HepG2 (cell line): ENCODE measurements around the gene PFDN2. TPM values are rescaled to one million over a fixed set of nuclear protein-coding genes. Genes with fewer than 3 reads are reported as not detected.

Experiments
- ATF4 ChIP-seq, 2 experiments: fragments of 450-650 bp in 1 of 2; sonication (generic) in 1 of 2; formaldehyde crosslinking; IDR thresholded peaks; 2 replicates each; pipeline versions ENCODE4 v1.5.0 to v1.8.0; 2020 to 2022; ENCODE audit warnings: mild to moderate bottlenecking in 1 of 2, missing genetic modification reagents in 1 of 2
- FOXK2 ChIP-seq: fragments of 450-650 bp; IDR thresholded peaks from 2 replicates; pipeline ENCODE4 v1.6.1; 2016
- FOXP1 ChIP-seq, 2 experiments: fragments of 450-650 bp in 1 of 2; IDR thresholded peaks; 2 replicates each; pipeline ENCODE4 v1.6.1; 2017 to 2018; ENCODE audit warnings: antibody characterized with exemption in 1 of 2
- GATAD2A ChIP-seq: IDR thresholded peaks from 2 replicates; pipeline ENCODE4 v1.6.1; 2016
- GFI1 ChIP-seq: sonication (generic); formaldehyde crosslinking; IDR thresholded peaks from 2 replicates; pipeline ENCODE4 v1.5.0; 2020; ENCODE audit warnings: missing genetic modification reagents, mild to moderate bottlenecking, borderline replicate concordance
- MXD1 ChIP-seq: sonication (generic); formaldehyde crosslinking; IDR thresholded peaks from 2 replicates; pipeline ENCODE4 v1.4.0; 2020; ENCODE audit warnings: mild to moderate bottlenecking, missing genetic modification reagents
- POLR2AphosphoS2 ChIP-seq: IDR thresholded peaks from 2 replicates; pipeline ENCODE4 v1.6.1; 2011; ENCODE audit warnings: low read depth, low read length, improper control_type of control experiment
- PRDM4 ChIP-seq: sonication (generic); formaldehyde crosslinking; IDR thresholded peaks from 2 replicates; pipeline ENCODE4 v1.9.0; 2021; ENCODE audit warnings: missing genetic modification reagents, borderline replicate concordance
- REL ChIP-seq: sonication (generic); formaldehyde crosslinking; conservative IDR thresholded peaks from 2 replicates; pipeline ENCODE4 v1.8.0; 2022; ENCODE audit warnings: mild to moderate bottlenecking, missing genetic modification reagents, moderate library complexity
- RFXANK ChIP-seq: IDR thresholded peaks from 2 replicates; pipeline ENCODE4 v1.6.1; 2016
- TEF ChIP-seq: sonication (generic); formaldehyde crosslinking; IDR thresholded peaks from 2 replicates; pipeline ENCODE4 v1.5.0; 2020; ENCODE audit warnings: missing genetic modification reagents
- TFAP4 ChIP-seq: sonication (generic); IDR thresholded peaks from 2 replicates; pipeline ENCODE4 v1.6.1; 2016; ENCODE audit warnings: low read depth, borderline replicate concordance
- ZBTB21 ChIP-seq: sonication (generic); formaldehyde crosslinking; IDR thresholded peaks from 2 replicates; pipeline ENCODE4 v1.4.0; 2020; ENCODE audit warnings: missing genetic modification reagents
- ZFYVE20 ChIP-seq: sonication (generic); formaldehyde crosslinking; IDR thresholded peaks from 2 replicates; pipeline ENCODE4 v1.8.0; 2023; ENCODE audit warnings: low read depth, mild to moderate bottlenecking, moderate library complexity, missing genetic modification reagents, borderline replicate concordance
- ZNF331 ChIP-seq: sonication (generic); formaldehyde crosslinking; IDR thresholded peaks from 2 replicates; pipeline ENCODE4 v1.4.0; 2020; ENCODE audit warnings: missing genetic modification reagents
- ZNF34 ChIP-seq: sonication (generic); formaldehyde crosslinking; IDR thresholded peaks from 2 replicates; pipeline ENCODE4 v1.4.0; 2020; ENCODE audit warnings: mild to moderate bottlenecking, missing genetic modification reagents, borderline replicate concordance
- ZNF547 ChIP-seq: sonication (generic); formaldehyde crosslinking; IDR thresholded peaks from 2 replicates; pipeline ENCODE4 v1.5.1; 2020; ENCODE audit warnings: mild to moderate bottlenecking, missing genetic modification reagents
- ZNF574 ChIP-seq: sonication (generic); formaldehyde crosslinking; IDR thresholded peaks from 2 replicates; pipeline ENCODE4 v1.4.0; 2020; ENCODE audit warnings: missing genetic modification reagents
- ZNF773 ChIP-seq: sonication (generic); formaldehyde crosslinking; IDR thresholded peaks from 2 replicates; pipeline ENCODE4 v1.4.0; 2020; ENCODE audit warnings: missing genetic modification reagents, borderline replicate concordance
- ZNF775 ChIP-seq: sonication (generic); formaldehyde crosslinking; IDR thresholded peaks from 2 replicates; pipeline ENCODE4 v1.4.0; 2020; ENCODE audit warnings: missing genetic modification reagents, mild to moderate bottlenecking, moderate library complexity, borderline replicate concordance
- ZNF883 ChIP-seq: sonication (generic); formaldehyde crosslinking; IDR thresholded peaks from 2 replicates; pipeline ENCODE4 v1.5.1; 2020; ENCODE audit warnings: mild to moderate bottlenecking, missing genetic modification reagents; ENCODE audit errors: not compliant biosample characterization
- polyA plus RNA-seq, 8 experiments: library from polyadenylated mRNA; depleted of rRNA in 3 of 8; stranded (reverse) in 7 of 8; unstranded in 1 of 8; fragments of >200 nt; fragmentation: Illumina TruSeq in 4 of 8; extraction: Trizol in 4 of 8; gene quantifications; 2 replicates each; pipeline versions ENCODE4 v1.2.1 to v1.2.3, GENCODE V29; 2011 to 2016; ENCODE audit warnings: low read depth in 4 of 8, missing spikeins in 1 of 8, mixed read lengths in 1 of 8; ENCODE audit not compliant: insufficient read depth in 1 of 8
- total RNA-seq, 5 experiments: library from RNA; depleted of rRNA; stranded (reverse); fragments of >200 nt; fragmentation: Illumina TruSeq; extraction: Trizol; gene quantifications; 2 replicates each; pipeline ENCODE4 v1.2.3, GENCODE V29; 2016; ENCODE audit warnings: low read depth in 1 of 5

The PFDN2 gene
- total and polyA plus RNA-seq, 2 of the 13 experiments (the other 11 are each of a cell fraction or from before 2014, with no cell fraction given), result 62.6 to 63.6 TPM

- TF ChIP-seq ATF4 (CRISPR knock-in tag; IDR thresholded peaks at IDR 0.05), result no peak
- TF ChIP-seq ZNF331 (CRISPR knock-in tag), result no peak
- peak; percentile 82 for TF ChIP-seq ZNF574 (CRISPR knock-in tag)
- no peak for TF ChIP-seq REL (CRISPR knock-in tag)
- no peak for TF ChIP-seq ZNF34 (CRISPR knock-in tag)
- TF ChIP-seq MXD1 (CRISPR knock-in tag), result peak; percentile 76
- TF ChIP-seq GFI1 (CRISPR knock-in tag), result no peak
- no peak for TF ChIP-seq FOXP1 (IDR thresholded peaks at IDR 0.05)
- no peak for TF ChIP-seq FOXP1 (CRISPR knock-in tag; IDR thresholded peaks at IDR 0.05)
- no peak for TF ChIP-seq RFXANK (CRISPR knock-in tag)
- no peak for TF ChIP-seq TEF
- TF ChIP-seq ZBTB21 (CRISPR knock-in tag), result no peak
- TF ChIP-seq PRDM4 (CRISPR knock-in tag), result no peak
- no peak for TF ChIP-seq FOXK2
- no peak for TF ChIP-seq ZNF883 (CRISPR knock-in tag)
- TF ChIP-seq TFAP4, result peak; percentile 80; the same call in 1 of the 2 replicates
- 0 out of 2 replicates have a peak, but pooled peaks have one; percentile 22 for TF ChIP-seq ZNF773
- peak; percentile 57 for TF ChIP-seq GATAD2A (CRISPR knock-in tag)
- no peak for TF ChIP-seq POLR2AphosphoS2
- no peak for TF ChIP-seq ZFYVE20 (CRISPR knock-in tag)
- TF ChIP-seq ZNF775 (CRISPR knock-in tag), result no peak
- TF ChIP-seq ZNF547 (CRISPR knock-in tag), result no peak; the same call in 1 of the 2 replicates
Observed at GRCh38 chr1:161165742-161166668, 48.2 kb upstream of the PFDN2 start, which contains the start of gene PPOX (continued).
